HG03521 (cell line): Measurements from ENCODE around the gene CRB3.

Source experiments
- ATAC-seq: cut with Tn5 transposase; IDR thresholded peaks from one replicate; pipeline ENCODE4 v1.9.1; 2021; ENCODE audit warnings: mild to moderate bottlenecking, moderate library complexity; ENCODE audit not compliant: unreplicated experiment

CRB3 gene

DNA sequence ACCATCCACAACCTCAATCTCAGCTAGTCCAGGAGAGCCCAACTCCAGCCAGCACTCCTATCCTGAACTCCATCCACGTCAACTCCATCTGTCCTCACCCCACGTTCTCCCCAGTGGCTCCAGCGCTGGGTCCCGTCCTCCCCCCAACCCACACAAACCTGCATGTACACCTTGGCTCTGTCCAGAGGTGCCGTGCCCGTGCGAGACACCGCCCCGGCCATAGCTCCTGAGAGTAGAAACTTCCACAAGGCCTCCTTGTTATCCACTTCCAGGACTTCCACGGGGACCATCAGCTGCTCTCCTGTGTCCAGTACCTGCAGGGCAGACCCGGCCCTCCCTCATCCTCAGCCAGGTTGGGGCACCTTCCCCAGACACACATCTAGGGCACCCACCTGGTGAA, 32.2 kb upstream of the CRB3 start:
- ATAC-seq = no peak

DNA sequence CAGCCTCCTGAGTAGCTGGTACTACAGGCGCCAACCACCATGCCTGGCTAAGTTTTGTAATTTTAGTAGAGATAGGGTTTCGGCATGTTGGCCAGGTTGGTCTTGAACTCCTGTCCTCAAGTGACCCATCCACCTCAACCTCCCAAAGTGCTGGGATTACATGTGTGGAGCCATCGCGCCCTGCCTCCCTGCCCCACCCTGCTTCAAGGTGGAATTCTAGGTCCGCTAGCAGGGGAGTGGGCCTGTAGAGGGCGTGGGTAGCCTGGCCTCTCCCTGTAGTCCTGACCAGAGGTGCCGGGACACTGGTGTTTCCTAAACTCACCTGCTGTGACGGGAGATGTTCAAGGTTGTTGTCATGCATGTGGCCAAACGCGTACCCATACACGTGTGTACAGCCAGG, 30.9 kb upstream of the CRB3 start:
- ATAC-seq = no peak

DNA sequence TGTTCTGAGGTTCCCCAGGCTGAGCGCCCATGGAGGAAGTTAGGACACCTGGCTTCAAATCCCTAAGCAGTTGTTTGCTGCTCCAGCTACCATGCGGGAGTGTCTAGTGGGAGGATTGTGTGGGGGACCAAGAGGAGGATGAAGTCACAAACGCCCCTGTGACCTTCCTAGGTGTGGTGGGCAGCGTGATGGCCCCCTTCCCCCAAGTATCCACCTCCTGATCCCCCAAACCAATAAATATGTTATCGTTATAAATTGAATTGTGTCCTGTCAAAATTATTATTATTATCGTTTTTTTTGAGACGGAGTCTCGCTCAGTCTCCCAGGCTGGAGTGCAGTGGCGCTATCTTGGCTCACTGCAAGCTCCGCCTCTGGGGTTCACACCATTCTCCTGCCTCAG, 30.4 kb upstream of the CRB3 start, which contains the start of gene SLC25A41:
SLC25A41 (minus strand) TSS at position 101 of the 400 bp plus-strand sequence; CDS start at position 31, 70 bp downstream.
- ATAC-seq = no peak

DNA sequence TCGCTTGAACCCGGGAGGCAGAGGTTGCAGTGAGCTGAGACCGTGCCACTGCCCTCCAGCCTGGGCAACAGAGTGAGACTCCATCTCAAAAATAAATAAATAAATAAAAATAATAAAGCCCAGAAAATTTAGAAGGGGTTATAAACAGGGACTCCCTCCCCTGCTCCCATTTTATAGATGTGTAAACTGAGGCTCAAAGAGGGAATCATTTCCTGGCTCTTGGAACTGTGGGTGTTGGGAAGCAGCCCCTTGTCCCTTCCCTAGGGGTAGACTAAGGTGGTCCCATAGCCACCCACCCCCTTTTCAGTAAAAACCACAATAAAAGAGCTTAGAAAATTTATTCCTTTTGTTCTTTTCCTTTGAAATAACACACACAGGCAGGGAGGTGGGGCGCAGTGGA, 24.3 kb upstream of the CRB3 start:
- no peak for ATAC-seq

DNA sequence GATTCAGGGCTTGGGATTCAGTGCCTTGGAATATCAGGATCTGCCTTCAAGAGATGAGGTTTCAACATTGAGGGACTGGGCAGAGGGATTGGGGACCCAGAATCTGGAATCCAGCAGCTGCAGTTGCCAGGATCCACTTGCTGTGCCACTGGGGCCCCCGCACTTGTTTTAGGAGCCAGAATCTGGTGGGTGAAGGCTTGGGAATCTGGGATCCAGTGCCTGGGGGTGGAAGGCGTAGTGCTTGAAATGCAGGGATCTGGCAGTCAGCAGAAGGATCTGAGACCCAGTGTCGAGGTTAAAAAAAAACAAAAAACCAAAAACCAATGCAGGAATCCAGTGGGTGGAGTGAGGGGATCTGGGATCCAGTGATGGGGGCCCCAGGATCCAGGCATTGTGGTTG, 23.2 kb upstream of the CRB3 start:
- no peak for ATAC-seq

DNA sequence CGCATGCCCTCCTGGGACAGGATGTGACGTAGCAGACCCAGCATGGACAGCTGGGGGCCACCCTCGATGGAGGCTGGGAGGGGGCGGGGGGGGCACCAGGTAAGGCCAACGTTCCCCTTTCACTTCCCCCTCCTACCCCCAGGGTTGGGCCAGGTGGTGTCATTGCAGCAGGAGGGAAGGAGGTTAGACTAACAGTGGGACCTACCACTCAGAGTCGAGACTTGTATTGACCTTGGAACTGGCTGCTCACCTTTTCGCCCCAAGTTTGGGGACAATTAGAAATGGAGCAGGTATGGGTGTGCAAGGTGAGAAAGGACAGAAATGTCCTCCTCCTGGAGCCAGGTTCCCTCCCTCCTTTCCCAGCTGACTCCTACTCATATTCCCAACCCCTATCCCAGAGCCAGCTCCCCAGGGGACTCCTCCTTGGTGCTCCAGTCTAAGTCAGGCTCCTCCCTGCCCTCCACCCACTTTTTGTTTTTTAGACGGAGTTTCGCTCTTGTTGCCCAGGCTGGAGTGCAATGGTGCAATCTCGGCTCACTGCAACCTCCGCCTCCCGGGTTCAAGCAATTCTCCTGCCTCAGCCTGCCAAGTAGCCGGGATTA, 21.9 kb upstream of the CRB3 start:
- no peak for ATAC-seq

DNA sequence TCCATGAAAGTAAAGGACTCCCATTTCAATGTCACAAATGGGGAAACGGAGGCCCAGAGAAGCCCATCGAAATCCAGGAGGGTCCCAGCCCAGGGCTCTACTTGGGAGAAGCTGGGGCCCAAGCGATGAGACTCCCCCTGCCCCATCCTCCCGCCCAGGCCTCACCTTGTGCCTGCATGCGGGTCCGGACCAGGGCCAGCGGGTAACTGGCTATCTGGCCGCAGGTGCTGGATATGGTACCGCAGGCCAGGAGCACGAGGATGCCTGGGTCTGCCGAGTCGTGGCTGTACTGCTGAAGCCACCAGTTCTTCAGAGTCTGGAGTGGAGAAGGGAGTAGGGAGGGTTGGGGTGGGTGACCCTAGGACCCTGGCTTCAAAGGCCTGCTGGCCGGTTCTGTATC, 20.1 kb upstream of the CRB3 start:
- ATAC-seq = no peak

DNA sequence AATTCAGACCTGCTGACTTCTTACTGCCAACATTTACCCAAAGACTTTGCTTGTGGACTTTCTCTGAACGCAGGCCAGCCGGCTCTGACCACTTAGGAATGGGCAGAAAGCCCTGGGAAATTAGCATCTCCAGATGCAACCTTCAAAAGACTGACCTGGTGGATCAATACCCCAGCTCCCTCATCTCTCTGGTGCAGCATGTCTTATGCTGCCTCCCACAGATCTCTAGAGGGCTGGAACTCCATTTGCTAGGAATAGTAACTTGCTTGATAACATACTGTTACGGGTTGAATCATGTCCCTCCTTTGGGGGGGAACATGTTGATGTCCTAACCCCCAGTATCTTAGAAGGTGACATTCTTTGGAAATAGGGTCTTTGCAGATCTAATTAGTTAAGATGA, 17.6 kb upstream of the CRB3 start:
- no peak for ATAC-seq

DNA sequence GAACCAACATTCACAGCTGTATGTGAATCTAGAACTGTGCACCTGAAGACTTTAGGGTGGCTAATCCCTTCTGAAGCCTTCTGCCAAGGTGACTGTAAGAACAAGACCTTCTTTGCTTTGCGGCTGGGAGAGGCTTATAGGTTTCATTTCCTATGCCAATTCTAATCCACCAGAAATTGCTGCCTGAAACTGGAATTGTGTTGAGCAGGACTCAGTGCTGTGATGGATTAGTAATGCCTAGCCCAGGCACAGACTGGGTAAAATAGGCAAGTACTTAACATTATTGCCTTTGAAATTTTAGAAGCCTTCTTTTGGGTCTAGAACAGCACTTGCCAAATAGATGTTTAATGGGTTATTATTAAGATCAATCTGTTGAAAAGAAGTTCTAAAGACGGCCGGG, 16.0 kb upstream of the CRB3 start:
- no peak for ATAC-seq

DNA sequence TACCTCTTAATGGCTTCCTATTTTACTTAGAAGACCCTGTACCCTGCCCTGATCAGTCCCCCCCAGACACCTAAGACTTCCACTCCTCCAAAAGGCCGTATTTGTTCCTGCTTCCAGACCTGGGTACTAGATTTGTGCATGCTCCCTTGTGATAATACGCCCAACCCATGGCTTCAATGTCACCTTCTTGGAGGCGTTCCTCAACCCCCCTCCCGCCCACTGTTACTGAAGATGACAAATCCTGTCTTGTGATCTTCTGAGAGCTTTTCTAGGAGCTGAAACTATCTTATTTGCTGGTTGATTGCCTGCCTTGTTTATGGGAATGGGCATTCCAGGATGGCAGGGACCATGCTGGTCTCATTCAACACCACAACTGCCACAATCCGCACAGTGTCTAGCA, 13.9 kb upstream of the CRB3 start:
- ATAC-seq = no peak

DNA sequence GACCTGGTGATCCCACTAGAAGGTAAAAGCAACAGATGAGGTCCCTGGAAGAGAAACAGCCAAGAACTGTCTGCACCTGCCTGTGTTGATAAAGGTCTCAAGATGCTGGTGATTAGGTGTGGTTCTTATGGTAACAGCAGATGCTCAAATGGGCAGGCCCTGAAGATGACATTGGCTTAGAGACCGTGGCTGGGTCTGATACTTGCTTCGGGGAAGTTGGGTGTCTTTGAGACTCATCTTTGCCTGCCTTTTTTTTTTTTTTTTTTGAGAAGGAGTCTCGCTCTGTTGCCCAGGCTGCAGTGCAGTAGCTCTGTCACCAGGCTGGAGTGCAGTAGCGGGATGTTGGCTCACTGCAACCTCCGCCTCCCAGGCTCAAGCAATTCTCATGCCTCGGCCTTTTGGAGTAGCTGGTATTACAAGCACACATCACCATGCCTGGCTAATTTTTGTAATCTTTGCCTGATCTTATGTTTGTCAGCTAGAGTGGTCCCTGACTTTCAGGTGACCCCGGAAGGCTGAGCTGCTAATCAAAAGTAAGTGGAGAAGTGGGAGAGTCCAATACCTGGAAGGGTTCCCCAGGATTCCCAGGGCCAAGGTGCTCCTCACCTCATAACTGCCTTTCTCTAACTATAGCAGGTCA, 12.4 kb upstream of the CRB3 start:
- ATAC-seq = no peak

DNA sequence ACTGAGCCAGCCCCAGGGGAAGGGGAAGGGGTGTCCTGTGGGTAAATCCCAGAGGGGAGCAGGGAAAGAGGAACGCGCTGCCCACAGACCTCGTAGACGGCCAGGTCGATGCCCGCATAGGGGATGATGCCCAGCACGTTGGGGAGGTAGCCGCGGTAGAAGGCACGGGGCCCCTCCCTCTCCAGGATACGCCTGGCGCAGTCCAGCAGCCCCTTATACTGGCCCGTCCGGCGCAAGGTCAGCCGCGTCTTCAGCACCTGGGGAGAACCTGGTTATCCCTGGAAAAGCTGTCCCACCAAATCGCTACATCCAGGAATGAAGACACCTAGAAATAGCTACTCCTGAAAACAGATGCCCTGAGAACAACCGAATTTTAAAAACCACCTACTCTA, 11.9 kb upstream of the CRB3 start:
- no peak for ATAC-seq

DNA sequence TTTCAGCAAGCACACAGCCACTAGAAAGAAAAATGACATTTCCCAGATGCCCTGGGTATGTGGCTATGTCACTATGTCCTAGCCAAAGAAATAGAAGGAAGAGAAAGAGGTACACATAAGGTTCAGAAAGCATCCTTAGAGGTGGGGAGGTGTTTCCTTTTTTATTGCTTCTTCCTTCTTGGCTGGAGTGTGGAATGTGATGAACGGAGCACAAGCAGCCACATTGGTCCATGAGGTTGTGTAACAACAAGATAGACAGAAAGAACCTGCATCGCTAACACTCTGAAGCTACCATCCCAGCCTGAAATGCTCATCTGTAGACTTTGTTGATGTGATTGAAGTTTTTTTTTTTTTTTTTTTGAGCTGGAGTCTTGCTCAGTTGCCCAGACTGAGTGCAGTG, 11.2 kb upstream of the CRB3 start:
- no peak for ATAC-seq

DNA sequence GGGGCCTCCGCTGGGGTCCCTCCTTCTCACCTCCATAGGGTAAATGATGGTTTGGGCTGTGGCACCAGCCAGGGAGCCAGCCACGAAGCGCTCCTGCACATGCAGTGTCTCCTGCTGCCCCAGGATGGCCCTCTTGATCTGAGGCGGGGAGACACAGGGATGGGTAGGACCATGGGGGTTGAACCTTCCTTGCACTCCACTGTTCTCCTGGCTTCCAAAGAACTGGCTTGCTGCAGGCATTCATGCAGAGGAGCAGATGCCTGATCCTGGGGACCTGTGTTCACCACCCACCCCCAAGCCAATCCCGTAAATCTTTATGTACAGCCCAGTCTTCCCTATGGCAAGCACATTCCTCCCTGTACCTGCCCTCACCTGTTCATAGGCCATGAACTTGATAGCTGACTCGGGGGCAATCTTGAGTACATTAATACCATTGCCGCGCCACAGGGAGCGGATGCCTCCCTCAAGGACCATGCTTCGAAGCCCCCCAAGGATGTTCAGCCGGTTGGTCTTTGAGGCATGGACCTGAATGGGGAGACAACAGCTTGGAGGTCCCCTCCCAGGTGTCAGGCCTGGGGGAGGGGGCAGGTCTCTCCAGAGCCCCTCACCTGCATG, 10.0 kb upstream of the CRB3 start:
- no peak for ATAC-seq

DNA sequence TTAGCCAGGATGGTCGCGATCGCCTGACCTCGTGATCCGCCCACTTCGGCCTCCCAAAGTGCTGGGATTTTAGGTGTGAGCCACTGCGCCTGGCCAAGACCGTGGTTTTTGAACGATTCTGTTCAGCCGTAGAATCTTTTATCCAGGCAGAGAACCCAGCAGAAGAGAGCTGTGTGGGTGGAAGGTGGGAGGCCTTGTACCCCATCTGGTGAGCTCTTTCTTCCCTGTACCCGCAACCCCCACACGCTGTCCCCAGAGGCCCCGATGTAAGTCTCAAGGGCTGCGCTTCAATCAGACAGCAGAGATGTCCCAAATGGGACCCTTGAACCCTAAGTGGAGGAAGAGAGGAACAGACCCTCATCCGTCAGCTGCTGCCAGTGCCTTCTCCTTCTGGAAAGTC, 8.1 kb upstream of the CRB3 start:
- ATAC-seq = no peak

DNA sequence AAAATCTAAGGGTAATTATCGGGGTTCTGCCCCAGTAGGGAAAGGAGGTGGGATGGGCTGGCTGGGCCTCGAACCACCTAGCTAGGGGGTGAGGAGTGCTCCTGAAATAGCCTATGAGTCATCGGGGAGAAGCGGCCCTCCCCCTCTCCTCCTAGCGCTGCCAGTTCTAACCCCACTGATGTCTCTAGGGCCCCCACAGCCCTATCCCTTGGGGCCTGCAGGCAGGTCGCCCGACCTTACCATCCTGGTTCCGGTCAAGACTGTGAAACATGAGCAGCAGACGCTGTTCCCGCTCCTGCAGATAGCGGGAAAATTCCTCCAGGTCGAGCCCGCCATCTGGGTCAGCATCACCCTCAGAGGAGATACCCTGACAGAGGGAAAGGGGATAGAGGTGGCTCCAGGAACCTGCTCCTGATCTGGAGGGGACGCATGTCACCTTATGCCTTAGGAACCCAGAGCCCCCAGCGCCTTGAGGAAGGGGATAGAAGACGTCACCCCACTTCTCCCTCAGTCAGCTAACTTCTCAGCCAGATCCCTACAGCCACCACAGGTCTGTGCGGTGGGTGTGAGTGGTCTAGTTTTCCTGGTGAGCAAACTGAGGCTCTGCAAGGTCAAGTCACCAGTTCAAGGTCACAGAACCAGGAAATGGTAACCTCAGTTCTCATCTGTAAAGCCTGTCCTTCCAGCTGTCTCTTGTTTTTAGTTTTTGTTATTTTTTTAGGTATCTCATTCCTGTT, 5.9 kb upstream of the CRB3 start:
- no peak for ATAC-seq

DNA sequence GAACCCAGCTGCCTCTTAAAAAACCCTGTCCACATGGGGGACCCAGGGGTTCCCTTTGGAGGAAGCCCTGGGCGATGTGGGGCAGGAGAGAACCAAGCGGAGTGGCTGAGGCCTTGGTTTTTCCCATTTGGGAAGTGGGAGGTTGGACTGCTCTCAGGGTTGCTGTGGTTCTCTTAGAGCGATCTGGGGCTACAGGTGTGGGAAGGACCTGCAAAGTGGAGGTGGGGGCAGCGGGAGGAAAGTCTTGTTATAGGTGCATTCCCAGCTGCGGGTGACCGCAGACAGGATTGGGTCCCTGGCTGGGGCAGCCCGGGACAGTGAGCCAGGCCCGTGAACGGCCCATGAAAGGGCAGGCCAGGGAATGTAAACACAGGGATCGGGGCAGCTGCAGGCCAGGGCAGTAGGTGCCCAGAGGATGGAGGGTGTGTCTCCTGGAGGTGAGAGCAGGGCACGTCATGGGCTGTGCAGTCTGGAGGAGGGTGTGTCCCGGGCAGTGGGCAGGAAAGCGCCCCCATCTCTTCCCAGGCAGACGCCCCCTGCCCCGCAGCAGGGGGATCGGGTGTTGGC, 5.3 kb upstream of the CRB3 start:
- no peak for ATAC-seq

DNA sequence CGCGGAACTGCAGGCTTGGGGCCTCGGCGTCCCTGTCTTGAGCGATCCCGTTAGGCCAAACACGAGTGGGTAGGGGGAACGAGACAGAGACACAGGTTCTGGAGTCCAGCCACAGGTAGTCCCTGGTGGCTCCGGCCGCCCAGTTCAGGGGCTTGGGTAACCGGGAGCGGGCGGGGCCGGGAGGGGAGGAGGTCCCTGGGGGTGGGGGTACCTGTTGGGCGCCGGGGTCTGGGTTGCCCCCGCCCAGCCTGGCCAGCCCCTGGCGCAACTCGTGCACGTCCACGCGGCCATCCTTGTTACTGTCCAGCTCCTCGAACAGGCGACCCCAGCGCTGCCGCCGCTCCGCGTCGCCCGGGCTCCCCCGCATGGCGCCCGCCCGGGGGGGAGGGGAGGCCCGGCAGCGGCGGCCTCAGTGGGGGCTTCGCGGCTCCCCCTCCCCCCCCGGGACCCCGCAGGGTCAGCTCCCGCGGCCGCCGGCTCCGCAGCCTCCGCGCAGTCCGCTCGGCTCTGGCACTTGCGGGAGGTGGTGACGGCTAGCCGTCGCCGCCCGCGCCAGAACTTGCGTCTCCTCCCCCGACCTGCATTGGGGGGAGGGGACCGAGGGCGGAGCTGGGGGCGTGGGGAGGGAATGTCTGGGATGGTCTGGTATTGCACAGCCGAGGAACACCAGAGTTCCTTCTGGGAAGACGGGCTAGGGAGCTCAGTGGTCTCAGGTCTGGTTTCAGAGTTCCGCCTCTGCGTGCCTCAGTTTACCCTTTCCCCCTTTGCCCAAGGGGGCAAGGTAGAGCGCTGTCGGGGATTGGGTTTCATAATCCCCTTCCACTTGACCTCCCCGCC, 4.6 kb upstream of the CRB3 start, which contains the start of gene SLC25A23:
SLC25A23 (minus strand) TSS at position 531 of the 837 bp plus-strand sequence; CDS start at position 367, 164 bp downstream.
- ATAC-seq = peak; percentile 24

DNA sequence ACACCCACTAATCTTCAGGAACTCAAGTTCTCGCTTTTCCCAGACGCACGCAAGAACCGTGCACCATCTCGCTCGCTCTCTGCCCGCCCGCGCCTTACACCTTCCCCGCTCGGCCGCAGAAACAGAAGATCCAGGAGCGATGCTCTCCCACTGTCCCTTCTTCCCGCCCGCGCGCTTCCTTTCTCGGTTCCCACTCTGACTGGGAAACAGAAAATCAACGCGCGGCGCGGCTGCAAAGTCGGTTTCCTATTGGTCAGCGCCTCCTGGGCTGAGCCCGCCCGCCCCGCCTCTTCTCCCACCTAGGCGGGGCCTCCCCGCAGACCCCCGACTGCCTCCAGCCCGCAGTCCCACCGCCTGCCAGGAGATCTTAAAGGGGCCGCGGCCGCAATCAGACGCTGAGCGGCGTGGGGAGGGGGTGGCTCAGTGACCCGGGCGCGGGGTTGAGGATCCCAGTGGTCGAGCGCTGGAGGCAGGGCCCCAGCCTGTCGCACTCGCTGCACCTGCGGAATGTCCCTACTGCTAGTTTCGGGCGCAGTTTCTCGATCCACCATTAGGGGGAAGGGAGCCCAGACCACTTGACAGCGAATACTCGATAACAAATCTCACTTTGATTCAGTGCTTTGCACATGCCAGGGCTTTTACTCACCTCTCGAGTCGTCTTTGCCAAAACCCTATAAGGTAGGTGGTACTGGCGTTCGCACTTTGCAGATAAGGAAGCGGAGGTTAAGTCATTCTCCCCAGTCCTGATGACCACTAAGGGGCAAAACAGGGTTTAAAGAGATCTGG, 3.8 kb upstream of the CRB3 start:
- peak; percentile 67 for ATAC-seq

DNA sequence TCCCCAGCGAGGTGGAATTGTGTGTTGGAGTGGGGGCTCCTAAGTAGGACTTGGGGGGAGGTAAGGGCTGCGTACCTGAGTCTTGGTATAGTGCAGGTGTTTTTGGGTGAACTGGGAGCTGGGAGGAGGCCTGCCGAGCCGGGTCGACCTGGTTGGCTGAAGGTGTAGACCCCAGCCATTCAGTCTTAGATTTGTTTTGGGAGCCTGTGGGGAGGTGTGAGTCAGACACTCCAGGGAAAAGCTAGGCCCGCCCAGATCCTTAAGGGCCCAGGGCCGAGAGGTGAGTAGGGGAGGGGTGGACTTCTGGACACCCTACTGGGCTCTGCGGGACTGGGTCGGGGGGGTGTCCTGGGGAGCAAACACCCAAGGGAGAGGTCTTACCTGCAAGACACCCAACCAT, 935 bp downstream of the CRB3 start:
- no peak for ATAC-seq
